OCI-LY1 (cell line): ENCODE results near the gene STRIP1.

Experiments
- H2AFZ ChIP-seq: fragments of 200-600 bp; sonication (generic), shearing (Covaris generic); 2 replicates; pipeline ENCODE4 v1.6.0; 2014; ENCODE audit warnings: antibody characterized with exemption, mild to moderate bottlenecking, low read length
- H3F3A ChIP-seq: fragments of 200-600 bp; sonication (generic), shearing (Covaris generic); 2 replicates; pipeline ENCODE4 v1.6.0; 2014; ENCODE audit warnings: mild to moderate bottlenecking, antibody characterized with exemption, low read length, moderate library complexity; ENCODE audit not compliant: insufficient read depth
- H3K27ac ChIP-seq: fragments of 200-600 bp; sonication (generic); 2 replicates; pipeline ENCODE4 v1.5.1; 2014; ENCODE audit warnings: low read length, mixed run types, mild to moderate bottlenecking, low read depth; ENCODE audit not compliant: poor library complexity, severe bottlenecking
- H3K27me3 ChIP-seq: fragments of 200-600 bp; sonication (generic); 2 replicates; pipeline ENCODE4 v1.6.0; 2014; ENCODE audit warnings: antibody characterized with exemption, mild to moderate bottlenecking, low read length, moderate library complexity; ENCODE audit not compliant: insufficient read depth
- H3K36me3 ChIP-seq: fragments of 200-600 bp; sonication (generic); 2 replicates; pipeline ENCODE4 v1.6.1; 2014; ENCODE audit warnings: mild to moderate bottlenecking, antibody characterized with exemption, low read length, moderate library complexity, mixed read lengths; ENCODE audit not compliant: insufficient read depth
- H3K4me1 ChIP-seq: fragments of 200-600 bp; sonication (generic); 2 replicates; pipeline ENCODE4 v1.5.1; 2014; ENCODE audit warnings: mild to moderate bottlenecking, low read length, moderate library complexity; ENCODE audit not compliant: insufficient read depth, severe bottlenecking
- H3K4me2 ChIP-seq: fragments of 200-600 bp; sonication (generic), shearing (Covaris generic); 2 replicates; pipeline ENCODE4 v1.6.1; 2014; ENCODE audit warnings: low read length
- H3K4me3 ChIP-seq: fragments of 200-600 bp; sonication (generic); 2 replicates; pipeline ENCODE4 v1.5.1; 2014; ENCODE audit warnings: low read length, low read depth, mild to moderate bottlenecking, mixed read lengths; ENCODE audit not compliant: poor library complexity, severe bottlenecking
- H3K79me2 ChIP-seq: fragments of 200-600 bp; shearing (Covaris generic); 2 replicates; pipeline ENCODE4 v1.6.1; 2016; ENCODE audit warnings: mixed run types, low read length, mixed read lengths; ENCODE audit not compliant: insufficient read depth
- H3K9ac ChIP-seq: fragments of 200-600 bp; sonication (generic), shearing (Covaris generic); 2 replicates; pipeline ENCODE4 v1.6.1; 2014; ENCODE audit warnings: mild to moderate bottlenecking, low read length, mixed read lengths
- H3K9me2 ChIP-seq: fragments of 200-600 bp; sonication (generic), shearing (Covaris generic); 2 replicates; pipeline ENCODE4 v1.6.1; 2014; ENCODE audit warnings: low read depth, mild to moderate bottlenecking, low read length, mixed read lengths
- H3K9me3 ChIP-seq: fragments of 200-600 bp; shearing (Covaris generic); 2 replicates; pipeline ENCODE4 v1.6.1; 2014; ENCODE audit warnings: low read length, mixed read lengths
- H4K20me1 ChIP-seq: fragments of 200-600 bp; sonication (generic), shearing (Covaris generic); 2 replicates; pipeline ENCODE4 v1.6.0; 2016; ENCODE audit warnings: mild to moderate bottlenecking, low read length; ENCODE audit not compliant: insufficient read depth
- CTCF ChIP-seq: fragments of 200-600 bp; sonication (generic), shearing (Covaris generic); IDR thresholded peaks from 2 replicates; pipeline ENCODE4 v1.5.1; 2017; ENCODE audit warnings: mild to moderate bottlenecking, antibody characterized with exemption, low read length, moderate library complexity, mixed read lengths
- EZH2 ChIP-seq: fragments of 200-600 bp; sonication (generic), shearing (Covaris generic); IDR thresholded peaks from 2 replicates; pipeline ENCODE4 v1.8.0; 2017; ENCODE audit warnings: borderline replicate concordance, mixed run types, mild to moderate bottlenecking, antibody characterized with exemption, low read length, moderate library complexity, mixed read lengths

The STRIP1 gene

GRCh38 chr1:110055493-110056284 lies 21.3 kb downstream of the STRIP1 start:
- Histone ChIP-seq H3K79me2 (no peaks in the 10 kb centered on the region), H3K4me2 (no peak overlapping the region), H3K4me3 (no peak overlapping the region), H3K9me3 (no peaks in the 10 kb centered on the region), H3K27ac (no peak overlapping the region), H2AFZ (no peak overlapping the region), H3F3A (no peaks in the 10 kb centered on the region), H3K27me3 (no peaks in the 10 kb centered on the region), H3K4me1 (no peaks in the 10 kb centered on the region), H3K9me2 (no peaks in the 10 kb centered on the region), H3K9ac (no peak overlapping the region), H3K36me3 (peaks cover 76% of the 10 kb centered on the region), H4K20me1 (peaks cover 2% of the 10 kb centered on the region; the same call in 1 of the 2 replicates)
- TF ChIP-seq EZH2 = no peak
- no peak for TF ChIP-seq CTCF

- Histone ChIP-seq H3K4me2 (no peak overlapping the region), H3K4me3 (no peak overlapping the region), H3K9me3 (no peaks in the 10 kb centered on the region), H3K27ac (no peak overlapping the region), H3K79me2 (no peaks in the 10 kb centered on the region), H3K27me3 (no peaks in the 10 kb centered on the region), H2AFZ (no peak overlapping the region), H4K20me1 (peaks cover 2% of the 10 kb centered on the region; the same call in 1 of the 2 replicates), H3K9ac (no peak overlapping the region), H3F3A (no peaks in the 10 kb centered on the region), H3K9me2 (no peaks in the 10 kb centered on the region), H3K36me3 (peaks cover 70% of the 10 kb centered on the region), H3K4me1 (no peaks in the 10 kb centered on the region)
- TF ChIP-seq EZH2 = no peak
- TF ChIP-seq CTCF = no peak
Observed at GRCh38 chr1:110056285-110056683, 21.9 kb downstream of the STRIP1 start.

GRCh38 chr1:110056776-110057175 lies 22.4 kb downstream of the STRIP1 start:
- Histone ChIP-seq H4K20me1 (peaks cover 2% of the 10 kb centered on the region; the same call in 1 of the 2 replicates), H3F3A (no peaks in the 10 kb centered on the region), H3K4me2 (no peak overlapping the region), H3K79me2 (no peaks in the 10 kb centered on the region), H3K27me3 (no peaks in the 10 kb centered on the region), H3K9me2 (no peaks in the 10 kb centered on the region), H3K9me3 (no peaks in the 10 kb centered on the region), H3K4me3 (no peak overlapping the region), H3K36me3 (peaks cover 65% of the 10 kb centered on the region), H2AFZ (no peak overlapping the region), H3K27ac (no peak overlapping the region), H3K4me1 (no peaks in the 10 kb centered on the region), H3K9ac (no peak overlapping the region)
- TF ChIP-seq EZH2 (no peak), CTCF (no peak)
